GDM1 (cell line): ENCODE measurements around the gene TPSD1.
"Not testable (repeated sequence)": the region's sequence is repeated elsewhere in the genome, so short reads cannot be mapped to it uniquely, and the experiment has no call there.

Source experiments
- DNase-seq: peaks from one replicate; lab custom pipeline; 2025; lab: John Stamatoyannopoulos, UW

Gene TPSD1

GRCh38 chr16:1241081-1241480 lies 14.8 kb upstream of the TPSD1 start:
- DNase-seq, result not testable (repeated sequence)

GRCh38 chr16:1243363-1243762 lies 12.5 kb upstream of the TPSD1 start:
- not testable (repeated sequence) for DNase-seq

- not testable (repeated sequence) for DNase-seq
These were observed 11.7 kb upstream of the TPSD1 start for GRCh38 chr16:1243907-1244850.

- no peak for DNase-seq
These were observed 11.0 kb upstream of the TPSD1 start for GRCh38 chr16:1244881-1245280.

GRCh38 chr16:1245452-1246020 lies 10.3 kb upstream of the TPSD1 start:
- no peak for DNase-seq

- not testable (repeated sequence) for DNase-seq
These were observed 7.8 kb upstream of the TPSD1 start for GRCh38 chr16:1247903-1248537.

GRCh38 chr16:1249031-1249755 lies 6.7 kb upstream of the TPSD1 start:
- DNase-seq, result not testable (repeated sequence)

- DNase-seq, result not testable (repeated sequence)
These were observed 2.0 kb upstream of the TPSD1 start for GRCh38 chr16:1253701-1254364.

GRCh38 chr16:1254821-1255220 lies 1.0 kb upstream of the TPSD1 start:
- not testable (repeated sequence) for DNase-seq

GRCh38 chr16:1256296-1256873 lies 516 bp downstream of the TPSD1 start:
- not testable (repeated sequence) for DNase-seq

- no peak for DNase-seq
These were observed 1.0 kb downstream of the TPSD1 start for GRCh38 chr16:1256874-1257322.

- DNase-seq, result no peak
These were observed 1.8 kb downstream of the TPSD1 start for GRCh38 chr16:1257561-1258224.

- DNase-seq, result no peak
These were observed 2.3 kb downstream of the TPSD1 start for GRCh38 chr16:1258225-1258600.

GRCh38 chr16:1258906-1259759 lies 3.3 kb downstream of the TPSD1 start:
- DNase-seq, result no peak

- no peak for DNase-seq
These were observed 3.8 kb downstream of the TPSD1 start for GRCh38 chr16:1259760-1260068.

- DNase-seq, result no peak
These were observed 4.3 kb downstream of the TPSD1 start for GRCh38 chr16:1260101-1260680.

GRCh38 chr16:1261131-1261892 lies 5.4 kb downstream of the TPSD1 start:
- no peak for DNase-seq

- DNase-seq, result no peak
These were observed 6.5 kb downstream of the TPSD1 start for GRCh38 chr16:1262210-1262845.
